ENCODE data around the gene IDH2. TPM values are rescaled to one million over a fixed set of nuclear protein-coding genes. Genes with fewer than 3 reads are reported as not detected.

The IDH2 gene
- total RNA-seq, 1 experiment from 2014 or later = 48.1 TPM

GRCh38 chr15:90106522-90107117 lies 4.4 kb upstream of the IDH2 start:
- Histone ChIP-seq H3K4me2 (ENCODE audit: low read length) (peak overlapping the region; percentile 54), H3K9me2 (ENCODE audit: insufficient read depth) (no peaks in the 10 kb centered on the region), H3K4me1 (ENCODE audit: control insufficient read depth in 1 of 2, insufficient read depth in 2 of 2, low read length in 2 of 2) (peaks cover 10 to 23% of the 10 kb centered on the region in 2 experiments), H3K9me3 (ENCODE audit: control insufficient read depth in 1 of 2, insufficient read depth in 1 of 2, low read depth in 1 of 2, low read length in 2 of 2) (no peaks in the 10 kb centered on the region), H3K9ac (ENCODE audit: low read length) (no peak overlapping the region), H3K27ac (ENCODE audit: low read depth, low read length) (0 out of 2 replicates have a peak overlapping the region, but pooled peaks have one; percentile 28), H3K79me2 (ENCODE audit: insufficient read depth, low read length) (no peaks in the 10 kb centered on the region), H3K27me3 (ENCODE audit: insufficient read depth, low read length) (no peaks in the 10 kb centered on the region), H4K20me1 (ENCODE audit: insufficient read depth) (no peaks in the 10 kb centered on the region), H2AFZ (ENCODE audit: low read depth, low read length, poor library complexity, severe bottlenecking) (peak overlapping the region; percentile 86), H3K36me3 (ENCODE audit: control insufficient read depth in 1 of 2, insufficient read depth in 2 of 2, low read length in 2 of 2) (no peaks in the 10 kb centered on the region), H3K4me3 (replicated peaks in 1 of 2; ENCODE audit: low read depth in 1 of 2, low read length in 2 of 2) (no peak overlapping the region)
- peak; percentile 71 for TF ChIP-seq SRF (IDR thresholded peaks at IDR 0.05; ENCODE audit: low read depth)
- no peak for TF ChIP-seq ATF3 (IDR thresholded peaks at IDR 0.05)
- TF ChIP-seq ZBTB33 (IDR thresholded peaks at IDR 0.05; ENCODE audit: extremely low read depth, insufficient replicate concordance, low read length) = no peak
- TF ChIP-seq SIN3A (IDR thresholded peaks at IDR 0.05; ENCODE audit: low read depth) = no peak
- TF ChIP-seq CBX3 (IDR thresholded peaks at IDR 0.05; ENCODE audit: low read depth) = no peak
- no peak for TF ChIP-seq POLR2A (IDR thresholded peaks at IDR 0.05; ENCODE audit: borderline replicate concordance, extremely low read depth, insufficient read depth, insufficient read length)
- no peak for DNase-seq (ENCODE audit: low read depth, low spot score)
- BruUV-seq (replicated peaks) = no TSS peak
- intact Hi-C loops (cut with micrococcal nuclease) = no loop called here
- ChIA-PET POLR2A (no interaction called here), CTCF (interaction anchor here (1.0 to 1.2 kb wide), 2 partner anchors 20 to 187 kb away, joined by 3 to 4 read pairs; no protein-coding TSS in a partner anchor), RAD21 (ENCODE audit: low non-redundant PET in 1 of 2, low total read pairs in 2 of 2, uncharacterized antibody in 2 of 2, unreplicated experiment in 2 of 2) (no interaction called here)
- ATAC-seq = peak; percentile 35

- ATAC-seq = no peak
- H3K9ac ChIP-seq (ENCODE audit: low read length) = no peak overlapping the region
- no peak for DNase-seq (ENCODE audit: low read depth, low spot score)
- H3K9me3 ChIP-seq (ENCODE audit: control insufficient read depth in 1 of 2, insufficient read depth in 1 of 2, low read depth in 1 of 2, low read length in 2 of 2) = no peaks in the 10 kb centered on the region
- H3K79me2 ChIP-seq (ENCODE audit: insufficient read depth, low read length) = no peaks in the 10 kb centered on the region
- no peaks in the 10 kb centered on the region for H3K36me3 ChIP-seq (ENCODE audit: control insufficient read depth in 1 of 2, insufficient read depth in 2 of 2, low read length in 2 of 2)
- intact Hi-C loops (cut with micrococcal nuclease) = no loop called here
- ChIA-PET CTCF (no interaction called here), RAD21 (ENCODE audit: low non-redundant PET in 1 of 2, low total read pairs in 2 of 2, uncharacterized antibody in 2 of 2, unreplicated experiment in 2 of 2) (no interaction called here), POLR2A (no interaction called here)
- no peaks in the 10 kb centered on the region for H3K27me3 ChIP-seq (ENCODE audit: insufficient read depth, low read length)
- no peaks in the 10 kb centered on the region for H4K20me1 ChIP-seq (ENCODE audit: insufficient read depth)
- no peak overlapping the region for H3K4me3 ChIP-seq (replicated peaks in 1 of 2; ENCODE audit: low read depth in 1 of 2, low read length in 2 of 2)
- H3K4me1 ChIP-seq (ENCODE audit: control insufficient read depth in 1 of 2, insufficient read depth in 2 of 2, low read length in 2 of 2) = peaks cover 16 to 33% of the 10 kb centered on the region in 2 experiments
- H3K9me2 ChIP-seq (ENCODE audit: insufficient read depth) = no peaks in the 10 kb centered on the region
- no peak overlapping the region for H2AFZ ChIP-seq (ENCODE audit: low read depth, low read length, poor library complexity, severe bottlenecking)
- no TSS peak for BruUV-seq (replicated peaks)
- no peak overlapping the region for H3K27ac ChIP-seq (ENCODE audit: low read depth, low read length)
- TF ChIP-seq SP1 (IDR thresholded peaks at IDR 0.05; ENCODE audit: low read depth) (no peak), SRF (IDR thresholded peaks at IDR 0.05; ENCODE audit: low read depth) (no peak), JUND (IDR thresholded peaks at IDR 0.05) (no peak), CEBPB (IDR thresholded peaks at IDR 0.05; ENCODE audit: low read depth) (no peak), TCF7L2 (IDR thresholded peaks at IDR 0.05; ENCODE audit: borderline replicate concordance, extremely low read depth, insufficient read depth, insufficient read length) (no peak), EZH2phosphoT487 (IDR thresholded peaks at IDR 0.05; ENCODE audit: borderline replicate concordance) (no peak), FOSL1 (IDR thresholded peaks at IDR 0.05; ENCODE audit: low read depth) (no peak)
- H3K4me2 ChIP-seq (ENCODE audit: low read length) = no peak overlapping the region
These were observed 3.3 kb upstream of the IDH2 start for GRCh38 chr15:90105521-90105920.
